HEK293 (cell line): ENCODE results near the gene VSTM5.

Experiments used
- CTCF ChIP-seq: fragments of 450-650 bp; formaldehyde crosslinking; IDR thresholded peaks from 2 replicates; pipeline ENCODE4 v1.5.1; 2016; ENCODE audit warnings: missing biosample characterization, missing genetic modification characterization
- KLF10 ChIP-seq: fragments of 450-650 bp; IDR thresholded peaks from 2 replicates; pipeline ENCODE4 v1.5.1; 2018; ENCODE audit warnings: missing biosample characterization, mild to moderate bottlenecking, missing genetic modification characterization
- KLF7 ChIP-seq: fragments of 450-650 bp; formaldehyde crosslinking; IDR thresholded peaks from 2 replicates; pipeline ENCODE4 v1.5.1; 2016; ENCODE audit warnings: missing biosample characterization, missing genetic modification characterization, borderline replicate concordance
- PATZ1 ChIP-seq: fragments of 450-650 bp; formaldehyde crosslinking; IDR thresholded peaks from 2 replicates; pipeline ENCODE4 v1.5.1; 2016; ENCODE audit warnings: missing biosample characterization, missing genetic modification characterization
- ZEB2 ChIP-seq: fragments of 450-650 bp; formaldehyde crosslinking; IDR thresholded peaks from 2 replicates; pipeline ENCODE4 v1.5.1; 2016; ENCODE audit warnings: missing biosample characterization, missing genetic modification characterization
- ZNF174 ChIP-seq: fragments of 450-650 bp; formaldehyde crosslinking; IDR thresholded peaks from 2 replicates; pipeline ENCODE4 v1.5.0; 2017; ENCODE audit warnings: missing biosample characterization, mild to moderate bottlenecking, missing genetic modification characterization
- ZNF324 ChIP-seq: fragments of 450-650 bp; formaldehyde crosslinking; IDR thresholded peaks from 2 replicates; pipeline ENCODE4 v1.5.1; 2016; ENCODE audit warnings: missing biosample characterization, missing genetic modification characterization
- ZNF513 ChIP-seq: fragments of 450-650 bp; IDR thresholded peaks from 2 replicates; pipeline ENCODE4 v1.5.1; 2018; ENCODE audit warnings: missing biosample characterization, missing genetic modification characterization
- ZNF561 ChIP-seq: fragments of 450-650 bp; IDR thresholded peaks from 2 replicates; pipeline ENCODE4 v1.5.1; 2018; ENCODE audit warnings: missing biosample characterization, missing genetic modification characterization, borderline replicate concordance
- ZXDB ChIP-seq: fragments of 450-650 bp; formaldehyde crosslinking; IDR thresholded peaks from 2 replicates; pipeline ENCODE4 v1.5.1; 2016; ENCODE audit warnings: missing biosample characterization, missing genetic modification characterization
- TF ChIP-seq, protein P1 (sequence below): sonication (generic); formaldehyde crosslinking; IDR thresholded peaks from 2 replicates; pipeline ENCODE4 v1.8.1; 2022; ENCODE audit warnings: mild to moderate bottlenecking, moderate library complexity, missing genetic modification reagents

GRCh38 chr11:93843906-93844305 lies 6.5 kb downstream of the VSTM5 start:
- no peak for TF ChIP-seq ZNF513 (tag by site-specific recombination)
- no peak for TF ChIP-seq CTCF (tag by site-specific recombination)
- no peak for TF ChIP-seq KLF7 (tag by site-specific recombination)
- TF ChIP-seq KLF10, result no peak
- TF ChIP-seq ZNF561 (tag by site-specific recombination), result no peak
- TF ChIP-seq, protein P1, sequence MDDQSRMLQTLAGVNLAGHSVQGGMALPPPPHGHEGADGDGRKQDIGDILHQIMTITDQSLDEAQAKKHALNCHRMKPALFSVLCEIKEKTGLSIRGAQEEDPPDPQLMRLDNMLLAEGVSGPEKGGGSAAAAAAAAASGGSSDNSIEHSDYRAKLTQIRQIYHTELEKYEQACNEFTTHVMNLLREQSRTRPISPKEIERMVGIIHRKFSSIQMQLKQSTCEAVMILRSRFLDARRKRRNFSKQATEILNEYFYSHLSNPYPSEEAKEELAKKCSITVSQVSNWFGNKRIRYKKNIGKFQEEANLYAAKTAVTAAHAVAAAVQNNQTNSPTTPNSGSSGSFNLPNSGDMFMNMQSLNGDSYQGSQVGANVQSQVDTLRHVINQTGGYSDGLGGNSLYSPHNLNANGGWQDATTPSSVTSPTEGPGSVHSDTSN, result no peak
- no peak for TF ChIP-seq ZNF324
- TF ChIP-seq ZEB2, result no peak
- no peak for TF ChIP-seq ZXDB
- no peak for TF ChIP-seq ZNF174 (tag by site-specific recombination)
- no peak for TF ChIP-seq PATZ1
